Measurements from ENCODE around the gene RNF169. TPM values are rescaled to one million over a fixed set of nuclear protein-coding genes. Genes with fewer than 3 reads are reported as not detected.

The RNF169 gene
- total and polyA plus RNA-seq, 9 of the 15 experiments (the other 6 are each of a cell fraction or from before 2014, with no cell fraction given), result 0.68 to 18.1 (median 10.1) TPM

GRCh38 chr11:74806267-74806666 lies 57.6 kb downstream of the RNF169 start (continued):
- no peak for TF ChIP-seq PBX2 (CRISPR knock-in tag; IDR thresholded peaks at IDR 0.05; ENCODE audit: low read depth)
- TF ChIP-seq PBX2 (tag; conservative IDR thresholded peaks at IDR 0.05; ENCODE audit: low read depth), result 0 out of 2 replicates have a peak, but pooled peaks have one; percentile 23
- TF ChIP-seq GATAD2B (IDR thresholded peaks at IDR 0.05; ENCODE audit: borderline replicate concordance), result peak; percentile 69; the same call in 1 of the 2 replicates
- TF ChIP-seq ZNF263 (CRISPR knock-in tag; IDR thresholded peaks at IDR 0.05; ENCODE audit: borderline replicate concordance), result no peak
- TF ChIP-seq POLR2H (tag; IDR thresholded peaks at IDR 0.05; ENCODE audit: low read depth), result peak; percentile 39; the same call in 1 of the 2 replicates
- TF ChIP-seq PRDM10 (IDR thresholded peaks at IDR 0.05; ENCODE audit: partially characterized antibody), result no peak
- peak; percentile 100 for TF ChIP-seq NFE2 (IDR thresholded peaks at IDR 0.05; ENCODE audit: low read depth)
- TF ChIP-seq PURB (CRISPR knock-in tag; IDR thresholded peaks at IDR 0.05; ENCODE audit: low read depth), result no peak
- TF ChIP-seq MAFG (tag; conservative IDR thresholded peaks at IDR 0.05), result peak; percentile 99
- peak; percentile 34; the same call in 1 of the 2 replicates for TF ChIP-seq ATF3 (IDR thresholded peaks at IDR 0.05)
- TF ChIP-seq ATF3 (CRISPR knock-in tag; conservative IDR thresholded peaks at IDR 0.05), result no peak
- no peak for TF ChIP-seq ZNF695 (CRISPR knock-in tag; IDR thresholded peaks at IDR 0.05)
- TF ChIP-seq HMG20B (CRISPR knock-in tag; IDR thresholded peaks at IDR 0.05), result no peak
- TF ChIP-seq SMARCA4 (IDR thresholded peaks at IDR 0.05), result peak; percentile 85
- no peak for TF ChIP-seq PRPF4 (IDR thresholded peaks at IDR 0.05; ENCODE audit: insufficient read depth, low read depth, low read length, poor library complexity, severe bottlenecking)
- TF ChIP-seq FIP1L1 (IDR thresholded peaks at IDR 0.05; ENCODE audit: low read depth, low read length, poor library complexity, severe bottlenecking), result no peak
- TF ChIP-seq, protein P1, sequence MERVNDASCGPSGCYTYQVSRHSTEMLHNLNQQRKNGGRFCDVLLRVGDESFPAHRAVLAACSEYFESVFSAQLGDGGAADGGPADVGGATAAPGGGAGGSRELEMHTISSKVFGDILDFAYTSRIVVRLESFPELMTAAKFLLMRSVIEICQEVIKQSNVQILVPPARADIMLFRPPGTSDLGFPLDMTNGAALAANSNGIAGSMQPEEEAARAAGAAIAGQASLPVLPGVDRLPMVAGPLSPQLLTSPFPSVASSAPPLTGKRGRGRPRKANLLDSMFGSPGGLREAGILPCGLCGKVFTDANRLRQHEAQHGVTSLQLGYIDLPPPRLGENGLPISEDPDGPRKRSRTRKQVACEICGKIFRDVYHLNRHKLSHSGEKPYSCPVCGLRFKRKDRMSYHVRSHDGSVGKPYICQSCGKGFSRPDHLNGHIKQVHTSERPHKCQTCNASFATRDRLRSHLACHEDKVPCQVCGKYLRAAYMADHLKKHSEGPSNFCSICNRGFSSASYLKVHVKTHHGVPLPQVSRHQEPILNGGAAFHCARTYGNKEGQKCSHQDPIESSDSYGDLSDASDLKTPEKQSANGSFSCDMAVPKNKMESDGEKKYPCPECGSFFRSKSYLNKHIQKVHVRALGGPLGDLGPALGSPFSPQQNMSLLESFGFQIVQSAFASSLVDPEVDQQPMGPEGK (CRISPR knock-in tag; IDR thresholded peaks at IDR 0.05; ENCODE audit: borderline replicate concordance), result no peak
- no peak for TF ChIP-seq EHMT2 (IDR thresholded peaks at IDR 0.05)
- peak; percentile 42 for TF ChIP-seq TAF9B (IDR thresholded peaks at IDR 0.05; ENCODE audit: partially characterized antibody)

Measured in K562 (cell line).